Right renal cortex interstitium (tissue), 3 donors: ENCODE data around the gene MFSD2B. TPM values are rescaled to one million over a fixed set of nuclear protein-coding genes. Genes with fewer than 3 reads are reported as not detected.

Experiments used
- DNase-seq, 3 donors: peaks; one replicate each; pipeline ENCODE4 v3.0.0-alpha.2; 2013; ENCODE audit warnings: low read depth in 3 of 3, low spot score in 2 of 3
- polyA plus RNA-seq, 3 donors: library from polyadenylated mRNA; unstranded; fragments of 120-200 nt; gene quantifications; one replicate each; pipeline ENCODE4 v1.2.1, GENCODE V29; 2013; ENCODE audit not compliant: insufficient read length in 3 of 3

Gene MFSD2B
- polyA plus RNA-seq, 3 donors, result 1.8 to 2.4 (median 2.0) TPM

GRCh38 chr2:24049485-24050021 is 39.7 kb downstream of the MFSD2B start, which contains the start of gene FKBP1B:
Gene FKBP1B (plus strand): TSS chr2:24049741. CDS start chr2:24049850, 109 bp downstream.
- DNase-seq, result peak in 1 of 3 donors; percentile 29

DNA sequence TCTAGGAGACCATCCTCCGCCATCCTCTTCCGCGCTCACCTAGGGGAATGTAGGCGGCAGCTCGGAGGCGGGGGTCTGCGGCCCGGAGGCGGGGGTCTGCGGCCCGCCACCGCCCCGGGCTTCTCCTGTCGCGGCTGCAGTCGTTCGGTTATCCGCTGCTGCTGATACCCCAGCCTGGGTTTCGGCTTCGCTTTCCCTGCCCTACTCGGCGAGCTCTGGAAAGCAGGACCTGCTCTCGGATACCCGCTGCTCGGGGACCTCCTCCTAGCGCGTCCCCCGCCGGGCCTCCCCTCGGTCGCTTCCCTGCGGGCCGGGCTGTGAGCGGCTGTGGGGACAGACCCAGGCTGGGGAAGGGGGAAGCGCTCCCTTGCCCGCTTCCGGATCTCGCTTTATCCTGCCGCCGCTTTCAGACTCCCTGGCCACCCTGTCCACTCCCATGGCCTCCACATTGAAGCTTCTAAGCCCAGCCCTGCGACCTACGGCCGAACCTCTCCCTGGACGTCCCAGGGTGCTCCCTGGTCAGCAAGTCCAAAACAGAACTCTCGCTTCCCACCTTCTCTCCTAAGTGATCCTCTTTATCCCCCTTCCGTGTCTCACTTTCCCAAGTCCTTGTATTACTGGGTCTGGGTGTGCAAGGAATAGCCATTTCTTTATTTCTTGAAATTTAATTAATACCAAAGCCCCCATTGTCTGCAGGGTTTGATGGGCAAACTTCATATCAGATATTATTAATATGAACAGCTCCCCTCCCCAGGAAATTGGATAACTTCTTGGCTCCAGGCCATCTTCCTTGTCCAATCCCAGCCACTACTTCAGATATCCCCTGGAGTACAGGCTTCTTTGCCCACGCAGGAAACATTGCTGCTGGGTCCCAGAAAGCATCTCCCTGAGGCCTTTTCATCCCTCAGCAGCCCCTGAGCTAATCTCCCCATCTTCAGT is 40.4 kb downstream of the MFSD2B start:
- DNase-seq, result peak in 1 of 3 donors; percentile 15

DNA sequence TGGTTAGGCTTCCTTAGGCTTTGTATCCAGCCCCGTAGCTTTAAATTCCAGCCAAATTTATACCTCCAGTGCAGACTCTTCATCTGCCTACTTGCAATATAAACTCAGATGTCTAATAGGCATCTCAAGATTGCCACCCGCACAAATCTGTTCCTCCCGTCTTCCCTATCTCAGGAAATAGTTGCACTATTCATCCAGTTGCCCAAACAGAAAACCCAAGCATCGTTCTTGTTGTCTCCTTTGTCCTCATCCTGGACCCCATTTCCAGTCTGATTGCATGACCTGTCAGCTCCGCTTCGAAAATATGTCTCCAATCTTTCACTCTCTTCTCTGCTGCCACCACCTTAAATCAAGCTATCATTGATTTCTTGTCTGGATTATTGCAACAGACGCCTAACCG is 41.9 kb downstream of the MFSD2B start:
- no peak for DNase-seq

- no peak for DNase-seq
Observed at GRCh38 chr2:24052951-24053350, 43.1 kb downstream of the MFSD2B start.

DNA sequence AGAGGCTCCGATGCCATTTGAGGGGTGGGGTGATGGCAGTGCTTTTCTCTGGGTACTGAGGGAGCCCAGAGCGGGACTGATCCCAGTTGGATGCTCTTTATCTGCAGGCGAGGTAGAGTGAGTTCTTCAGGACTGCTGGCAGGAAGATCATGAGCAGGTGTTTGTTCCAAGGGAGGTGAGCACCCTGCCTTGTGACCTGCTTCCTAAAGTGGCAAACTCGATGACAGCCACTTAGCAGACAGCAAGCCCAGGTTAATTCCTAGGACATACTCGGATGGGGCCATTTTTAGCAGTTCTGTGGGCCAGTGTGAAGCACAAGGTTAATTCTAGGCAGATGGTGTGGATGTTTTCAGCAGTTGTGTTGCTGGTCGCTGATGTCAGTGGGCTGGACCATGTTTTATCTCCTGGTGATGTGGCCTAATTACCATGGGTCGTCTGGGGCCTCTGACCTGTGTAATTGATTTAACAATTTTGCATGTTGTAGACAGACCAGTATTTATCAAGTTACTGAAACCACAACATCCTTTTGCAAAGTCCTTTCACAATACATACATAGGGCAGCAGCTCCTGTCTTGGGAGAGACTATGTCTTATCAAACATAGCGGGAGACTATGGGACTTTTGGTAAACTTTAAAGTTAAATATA is 44.6 kb downstream of the MFSD2B start:
- DNase-seq, result no peak

DNA sequence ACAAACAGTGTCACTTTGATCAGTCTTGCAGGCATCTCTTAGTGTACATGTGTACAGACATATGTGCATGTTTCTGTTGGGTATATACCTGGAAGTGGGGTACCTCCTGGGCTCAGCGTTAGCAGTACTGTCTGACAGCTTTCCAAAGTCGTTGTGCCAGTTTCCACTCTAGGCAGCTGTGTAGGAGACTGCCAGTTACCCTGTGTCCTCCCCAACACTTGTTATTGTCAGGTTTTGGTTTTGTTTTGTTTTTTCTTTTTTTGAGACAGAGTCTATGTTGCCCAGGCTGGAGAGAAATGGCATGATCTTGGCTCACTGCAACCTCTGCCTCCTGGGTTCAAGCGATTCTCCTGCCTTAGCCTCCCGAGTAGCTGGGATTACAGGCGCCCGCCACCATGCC is 45.9 kb downstream of the MFSD2B start:
- no peak for DNase-seq

GRCh38 chr2:24058564-24059271 is 48.8 kb downstream of the MFSD2B start:
- DNase-seq, result no peak

- DNase-seq, result no peak
Observed at GRCh38 chr2:24065341-24065740, 55.5 kb downstream of the MFSD2B start.

DNA sequence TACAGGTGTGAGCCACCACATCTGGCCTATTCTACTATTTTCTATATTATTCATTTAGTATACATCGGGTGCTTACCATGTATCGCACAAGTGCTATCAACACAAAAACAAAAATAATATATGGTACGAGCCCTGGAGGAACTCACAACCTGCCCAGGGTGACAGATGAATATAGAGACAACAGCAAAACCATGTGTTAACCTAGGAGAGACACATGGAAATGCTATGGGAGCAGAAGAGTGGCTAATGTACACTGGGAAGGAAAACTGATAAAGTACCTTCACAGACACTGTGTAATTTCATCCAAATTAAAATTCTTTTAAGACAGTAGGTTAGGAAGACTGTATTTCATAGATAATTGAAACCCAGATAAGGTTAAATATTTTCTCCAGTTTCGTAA is 62.4 kb downstream of the MFSD2B start:
- no peak for DNase-seq

DNA sequence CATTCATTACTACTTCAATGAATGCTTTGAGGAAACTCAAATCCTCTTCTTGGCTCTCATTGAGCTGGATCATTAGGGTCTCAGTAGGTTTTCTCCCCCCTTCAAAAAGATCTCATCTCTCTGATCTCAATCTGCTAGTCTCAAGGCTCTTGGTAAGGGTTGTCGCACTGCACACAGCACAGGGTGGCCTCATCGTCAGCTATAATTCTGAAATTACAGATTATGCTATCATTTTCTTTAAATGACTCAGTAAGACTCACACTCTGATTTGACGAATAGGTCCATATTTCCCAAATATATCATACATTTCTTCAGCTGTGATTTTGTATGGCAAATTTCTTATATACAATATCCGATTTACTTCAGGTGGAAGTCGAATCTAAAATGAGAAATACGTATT is 63.9 kb downstream of the MFSD2B start:
- no peak for DNase-seq

GRCh38 chr2:24075259-24075658 is 65.4 kb downstream of the MFSD2B start:
- no peak for DNase-seq

Other genes with a start within 250 kb of the MFSD2B start
- 10 to 100 TPM; 19.1 to 21.7 (median 19.8) TPM for gene ATAD2B, start 83.0 kb upstream of the MFSD2B start, polyA plus RNA-seq
- gene UBXN2A, start 69.6 kb upstream of the MFSD2B start, polyA plus RNA-seq, result 10 to 100 TPM; 18.2 to 19.3 (median 18.9) TPM
- gene WDCP, start 37.3 kb downstream of the MFSD2B start, polyA plus RNA-seq, result 10 to 100 TPM; 15.1 to 16.7 (median 15.9) TPM
- 10 to 100 TPM; 11.0 to 14.3 (median 12.8) TPM for gene FKBP1B, start 39.7 kb downstream of the MFSD2B start, polyA plus RNA-seq
- gene SF3B6, start 66.2 kb downstream of the MFSD2B start, polyA plus RNA-seq, result 100 to 1,000 TPM; 170 to 176 (median 174) TPM
- 10 to 100 TPM; 42.9 to 45.9 (median 43.0) TPM for gene TP53I3, start 74.7 kb downstream of the MFSD2B start, polyA plus RNA-seq
- gene PFN4, start 113.2 kb downstream of the MFSD2B start, polyA plus RNA-seq, result 1 to 10 TPM; 1.6 to 2.5 (median 1.7) TPM
- gene FAM228B, start 113.4 kb downstream of the MFSD2B start, polyA plus RNA-seq, result 10 to 100 TPM; 20.2 to 31.9 (median 29.8) TPM
- 1 to 10 TPM in 2 of 3 donors, under 1 TPM in 1; 0.75 to 1.2 (median 1.1) TPM for gene FAM228A, start 165.0 kb downstream of the MFSD2B start, polyA plus RNA-seq